ENCODE measurements around the gene AGAP1. TPM values are rescaled to one million over a fixed set of nuclear protein-coding genes. Genes with fewer than 3 reads are reported as not detected.

Gene AGAP1
- polyA plus RNA-seq, 1 donor from 2014 or later: 17.4 TPM

- TF ChIP-seq REST (IDR thresholded peaks at IDR 0.05; ENCODE audit: borderline replicate concordance) (no peak), MXI1 (conservative IDR thresholded peaks at IDR 0.05; ENCODE audit: poor library complexity, severe bottlenecking) (no peak), TAF1 (IDR thresholded peaks at IDR 0.05; ENCODE audit: low read depth) (no peak), SMC3 (conservative IDR thresholded peaks at IDR 0.05; ENCODE audit: poor library complexity) (no peak)
- Histone ChIP-seq H3K79me2 (replicated peaks; ENCODE audit: insufficient read depth, low read length) (peaks cover 29% of the 10 kb centered on the region), H3K9me2 (ENCODE audit: insufficient read depth, low read length) (no peaks in the 10 kb centered on the region), H3K27ac (ENCODE audit: low read length) (no peak overlapping the region), H3K27me3 (ENCODE audit: insufficient read depth, low read depth, low read length) (no peaks in the 10 kb centered on the region), H3F3A (ENCODE audit: insufficient read depth, low read length, poor library complexity, severe bottlenecking) (no peaks in the 10 kb centered on the region), H3K9ac (ENCODE audit: low read length) (no peak overlapping the region), H3K36me3 (ENCODE audit: insufficient read depth, low read length) (no peaks in the 10 kb centered on the region), H3K9me3 (ENCODE audit: low read length) (no peaks in the 10 kb centered on the region), H2AFZ (ENCODE audit: low read depth, low read length) (no peak overlapping the region), H3K4me3 (ENCODE audit: low read length) (no peak overlapping the region), H4K20me1 (ENCODE audit: insufficient read depth) (peaks cover 2% of the 10 kb centered on the region), H3K4me2 (ENCODE audit: low read length) (no peak overlapping the region)
Observed at GRCh38 chr2:235541016-235541415, 47.2 kb downstream of the AGAP1 start.

GRCh38 chr2:235541838-235542549, 48.2 kb downstream of the AGAP1 start:
- Histone ChIP-seq H3K36me3 (ENCODE audit: insufficient read depth, low read length) (no peaks in the 10 kb centered on the region), H3K79me2 (replicated peaks; ENCODE audit: insufficient read depth, low read length) (peaks cover 29% of the 10 kb centered on the region), H3K9ac (ENCODE audit: low read length) (no peak overlapping the region), H3F3A (ENCODE audit: insufficient read depth, low read length, poor library complexity, severe bottlenecking) (no peaks in the 10 kb centered on the region), H3K9me3 (ENCODE audit: low read length) (no peaks in the 10 kb centered on the region), H3K9me2 (ENCODE audit: insufficient read depth, low read length) (no peaks in the 10 kb centered on the region), H3K27ac (ENCODE audit: low read length) (no peak overlapping the region), H4K20me1 (ENCODE audit: insufficient read depth) (peaks cover 2% of the 10 kb centered on the region), H3K27me3 (ENCODE audit: insufficient read depth, low read depth, low read length) (no peaks in the 10 kb centered on the region), H3K4me2 (ENCODE audit: low read length) (no peak overlapping the region), H2AFZ (ENCODE audit: low read depth, low read length) (no peak overlapping the region), H3K4me3 (ENCODE audit: low read length) (no peak overlapping the region)
- TF ChIP-seq POLR2AphosphoS5 (IDR thresholded peaks at IDR 0.05) (no peak), SMC3 (conservative IDR thresholded peaks at IDR 0.05; ENCODE audit: poor library complexity) (no peak), EP300 (conservative IDR thresholded peaks at IDR 0.05; ENCODE audit: poor library complexity, severe bottlenecking) (no peak), MXI1 (conservative IDR thresholded peaks at IDR 0.05; ENCODE audit: poor library complexity, severe bottlenecking) (no peak), TAF1 (IDR thresholded peaks at IDR 0.05; ENCODE audit: low read depth) (no peak), EZH2 (IDR thresholded peaks at IDR 0.05; ENCODE audit: borderline replicate concordance, insufficient read depth, low read length, poor library complexity, severe bottlenecking) (no peak), REST (IDR thresholded peaks at IDR 0.05; ENCODE audit: borderline replicate concordance) (no peak), RAD21 (conservative IDR thresholded peaks at IDR 0.05) (no peak), CTCF (IDR thresholded peaks at IDR 0.05; ENCODE audit: poor library complexity, severe bottlenecking) (no peak)

All from neural cell (in vitro differentiated cells).